GM03348 (cell line): ENCODE results near the gene UPK3A.
"Not testable (repeated sequence)": the region's sequence is repeated elsewhere in the genome, so short reads cannot be mapped to it uniquely, and the experiment has no call there.

Source experiments
- DNase-seq: peaks from one replicate; pipeline ENCODE4 v3.0.0; 2012; ENCODE audit warnings: low spot score

Gene UPK3A

DNA sequence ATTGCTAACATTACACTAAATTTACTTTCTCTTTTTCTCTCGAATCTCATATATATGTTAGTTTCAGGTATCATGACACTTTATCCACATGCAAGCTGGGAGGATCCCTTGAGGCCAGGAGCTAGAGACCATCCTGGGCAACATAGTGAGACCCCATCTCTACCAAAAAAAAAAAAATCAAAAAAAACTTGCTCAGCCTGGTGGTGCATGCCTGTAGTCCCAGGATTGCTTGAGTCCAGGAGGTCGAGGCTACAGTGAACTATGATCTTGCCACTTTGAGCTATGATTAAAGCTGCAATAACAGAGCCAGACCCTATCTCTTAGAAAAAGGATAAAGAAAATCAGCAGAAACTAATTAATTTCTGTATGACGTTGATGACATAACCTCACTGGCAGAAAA, 3.7 kb upstream of the UPK3A start:
- no peak for DNase-seq

DNA sequence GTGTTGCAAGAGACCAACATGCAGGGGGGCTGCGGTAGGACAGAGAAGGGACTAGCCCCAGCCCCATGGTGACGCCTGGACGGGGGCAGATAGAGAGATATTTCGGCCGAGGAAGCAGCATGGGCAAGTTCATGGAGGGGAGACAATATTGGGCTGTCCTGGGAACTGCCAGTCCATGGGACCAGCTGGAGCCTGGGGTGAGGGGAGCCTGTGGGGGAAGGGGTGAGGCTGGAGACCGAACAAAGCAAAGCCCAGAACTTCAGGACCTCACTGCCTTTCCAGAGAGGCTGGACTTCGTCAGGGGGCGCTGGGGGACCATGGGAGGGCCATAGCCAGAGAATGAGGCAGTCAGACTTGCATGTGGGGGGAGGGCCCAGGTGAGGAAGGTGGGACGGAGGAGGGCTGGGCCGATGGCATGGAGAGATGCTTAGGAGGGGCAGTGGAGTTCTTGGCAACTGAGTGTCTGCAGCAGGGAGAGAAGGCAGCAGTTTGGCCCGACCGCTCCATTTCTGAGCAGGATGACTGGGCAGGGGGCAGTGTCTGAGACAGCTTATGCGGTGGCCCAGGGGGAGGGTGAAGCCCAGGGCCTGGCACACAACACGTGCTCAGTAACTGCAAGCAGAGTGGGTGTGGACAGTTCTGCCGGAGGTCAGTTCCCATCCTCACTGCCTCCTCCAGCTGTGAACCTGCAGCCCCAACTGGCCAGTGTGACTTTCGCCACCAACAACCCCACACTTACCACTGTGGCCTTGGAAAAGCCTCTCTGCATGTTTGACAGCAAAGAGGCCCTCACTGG, 712 bp downstream of the UPK3A start:
- no peak for DNase-seq

DNA sequence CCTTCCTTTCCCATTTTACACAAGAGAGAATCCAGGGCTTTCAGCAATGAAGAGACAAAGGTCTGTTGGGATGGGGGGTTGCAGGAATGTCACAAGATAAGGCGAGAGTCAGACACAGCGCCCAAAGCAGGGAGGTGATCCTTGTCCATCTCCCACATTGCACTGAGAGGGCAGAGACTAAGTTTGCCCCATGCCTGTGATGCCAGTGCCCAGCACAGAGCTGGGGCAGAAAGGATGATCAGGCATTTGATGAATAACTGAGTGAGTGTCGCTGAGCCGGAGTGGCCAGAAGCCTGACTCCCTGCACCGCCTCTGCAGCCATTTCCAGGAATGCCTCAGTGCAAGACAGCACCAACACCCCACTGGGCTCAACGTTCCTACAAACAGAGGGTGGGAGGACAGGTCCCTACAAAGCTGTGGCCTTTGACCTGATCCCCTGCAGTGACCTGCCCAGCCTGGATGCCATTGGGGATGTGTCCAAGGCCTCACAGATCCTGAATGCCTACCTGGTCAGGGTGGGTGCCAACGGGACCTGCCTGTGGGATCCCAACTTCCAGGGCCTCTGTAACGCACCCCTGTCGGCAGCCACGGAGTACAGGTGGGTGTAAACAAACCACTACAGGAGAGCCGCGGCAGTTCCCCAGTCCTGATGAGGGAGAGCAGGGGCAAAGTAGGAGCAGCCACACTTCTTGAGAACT, 2.3 kb downstream of the UPK3A start:
- DNase-seq, result no peak

DNA sequence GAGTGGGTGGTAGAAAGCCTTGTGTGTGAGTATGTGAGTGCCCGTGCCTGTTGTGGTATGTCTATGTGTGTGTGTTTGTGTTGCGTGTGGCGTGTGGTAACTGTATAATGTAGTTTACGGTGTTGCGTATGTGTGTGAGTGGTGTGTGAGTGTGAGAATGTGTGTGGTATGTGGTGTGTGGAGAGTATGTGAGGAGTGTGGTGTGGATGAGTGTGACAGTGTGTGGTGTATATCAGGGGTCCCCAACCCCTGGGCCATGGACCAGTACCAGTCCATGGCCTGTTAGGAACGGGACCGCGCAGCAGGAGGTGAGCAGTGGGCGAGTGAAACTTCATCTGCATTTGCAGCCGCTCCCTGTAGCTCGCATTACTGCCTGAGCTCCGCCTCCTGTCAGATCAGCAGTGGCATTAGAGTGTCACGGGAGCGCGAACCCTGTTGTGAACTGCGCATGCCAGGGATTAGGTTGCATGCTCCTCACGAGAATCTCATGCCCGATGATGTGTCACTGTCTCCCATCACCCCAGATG, 5.7 kb downstream of the UPK3A start:
- peak; percentile 46 for DNase-seq

DNA sequence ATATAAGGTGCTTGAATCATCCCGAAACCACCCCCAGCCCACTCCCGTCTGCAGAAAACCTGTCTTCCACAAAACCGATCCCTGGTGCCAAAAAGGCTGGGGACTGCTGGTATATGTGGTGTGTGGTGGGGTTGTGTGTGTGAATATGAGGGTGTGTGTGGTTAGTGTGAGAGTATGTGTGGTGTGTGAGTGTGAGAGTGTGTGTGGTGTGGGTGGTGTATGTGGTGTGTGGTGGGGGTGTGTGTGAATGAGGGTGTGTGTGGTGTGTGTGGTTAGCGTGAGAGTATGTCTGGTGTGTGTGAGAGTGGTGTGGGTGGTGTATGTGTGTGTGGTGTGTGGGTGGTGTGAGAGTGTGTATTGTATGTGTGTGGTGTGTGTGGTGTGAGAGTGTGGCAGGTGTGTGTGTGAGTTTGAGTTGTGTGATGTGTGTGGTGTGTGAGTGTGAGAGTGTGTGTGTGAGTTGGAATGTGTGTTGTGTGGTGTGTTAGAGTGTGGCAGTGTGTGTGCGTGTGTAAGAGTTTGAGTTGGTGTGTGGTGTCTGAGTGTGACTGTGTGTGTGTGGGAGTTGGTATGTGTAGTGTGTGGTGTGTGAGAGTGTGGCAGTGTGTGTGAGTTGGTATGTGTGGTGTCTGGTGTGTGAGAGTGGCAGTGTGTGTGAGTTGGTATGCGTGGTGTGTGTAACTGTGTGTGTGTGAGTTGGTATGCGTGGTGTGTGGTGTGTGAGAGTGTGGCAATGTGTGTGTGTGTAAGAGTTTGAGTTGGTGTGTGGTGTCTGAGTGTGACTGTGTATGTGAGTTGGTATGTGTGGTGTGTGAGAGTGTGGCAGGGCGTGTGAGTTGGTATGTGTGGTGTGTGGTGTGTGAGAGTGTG, 6.5 kb downstream of the UPK3A start:
- DNase-seq, result no peak

DNA sequence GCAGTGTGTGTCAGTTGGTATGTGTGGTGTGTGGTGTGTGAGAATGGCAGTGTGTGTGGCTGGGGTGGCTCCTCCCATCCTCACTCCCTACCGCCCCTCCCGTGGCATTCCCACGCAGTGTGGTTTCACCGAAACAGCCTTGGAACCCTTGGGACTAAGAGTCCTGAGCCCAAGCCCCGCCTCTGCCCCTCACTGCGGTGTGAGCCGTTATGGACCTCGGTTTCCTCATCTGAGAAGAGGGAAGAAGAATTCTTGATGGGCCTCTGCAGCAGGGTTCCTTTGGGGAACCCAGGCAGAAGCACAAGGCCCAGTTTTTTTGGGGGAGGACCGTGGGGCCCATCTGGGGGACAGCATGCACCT, 7.2 kb downstream of the UPK3A start:
- DNase-seq, result no peak

DNA sequence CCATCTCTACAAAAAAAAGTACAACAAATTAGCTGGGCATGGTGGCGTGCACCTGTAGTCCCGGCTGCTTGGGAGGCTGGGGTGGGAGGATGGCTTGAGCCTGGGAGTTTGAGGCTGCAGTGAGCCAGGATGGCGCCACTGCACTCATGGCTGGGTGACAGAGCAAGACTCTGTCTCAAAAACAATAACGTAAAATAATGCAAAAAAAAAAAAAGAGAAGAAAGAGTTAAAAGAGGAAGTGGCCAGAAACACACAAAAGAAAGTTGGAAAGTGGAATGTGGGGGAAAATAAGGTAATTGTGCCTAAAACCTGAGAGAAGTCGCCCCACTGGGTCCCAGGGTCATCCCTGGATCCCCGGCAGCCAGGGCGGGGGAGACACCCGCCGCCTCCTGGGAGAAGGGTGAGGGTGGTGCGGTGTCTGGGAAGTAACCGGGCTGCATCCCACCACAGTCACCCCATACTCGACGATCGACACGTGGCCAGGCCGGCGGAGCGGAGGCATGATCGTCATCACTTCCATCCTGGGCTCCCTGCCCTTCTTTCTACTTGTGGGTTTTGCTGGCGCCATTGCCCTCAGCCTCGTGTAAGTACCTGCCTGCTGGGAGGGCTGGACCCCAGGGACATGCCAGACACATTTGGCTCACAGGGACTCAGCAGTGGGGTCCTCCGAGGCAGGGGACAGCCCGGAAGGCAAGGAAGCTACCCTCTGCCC, 8.1 kb downstream of the UPK3A start:
- DNase-seq, result no peak

DNA sequence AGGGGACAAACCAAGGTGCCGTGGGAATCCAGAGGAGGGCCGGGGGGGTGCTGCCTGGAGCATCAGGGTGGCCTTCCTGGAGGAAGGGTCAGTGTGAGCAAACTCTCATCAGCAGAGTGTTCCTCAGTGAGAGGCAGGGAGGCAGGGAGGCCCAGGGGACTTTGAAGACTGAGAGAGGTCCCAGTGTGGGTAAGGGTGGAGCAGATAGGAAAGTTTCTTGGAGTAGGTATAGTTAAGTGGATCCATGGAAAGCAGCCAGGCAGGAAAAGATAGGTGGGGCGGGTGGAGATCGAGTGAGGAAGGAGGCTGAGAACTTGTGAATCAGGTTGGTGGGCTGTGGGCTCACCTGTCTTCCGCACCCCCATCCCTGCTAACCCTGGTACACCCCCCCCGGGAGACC, 9.3 kb downstream of the UPK3A start:
- DNase-seq, result no peak

DNA sequence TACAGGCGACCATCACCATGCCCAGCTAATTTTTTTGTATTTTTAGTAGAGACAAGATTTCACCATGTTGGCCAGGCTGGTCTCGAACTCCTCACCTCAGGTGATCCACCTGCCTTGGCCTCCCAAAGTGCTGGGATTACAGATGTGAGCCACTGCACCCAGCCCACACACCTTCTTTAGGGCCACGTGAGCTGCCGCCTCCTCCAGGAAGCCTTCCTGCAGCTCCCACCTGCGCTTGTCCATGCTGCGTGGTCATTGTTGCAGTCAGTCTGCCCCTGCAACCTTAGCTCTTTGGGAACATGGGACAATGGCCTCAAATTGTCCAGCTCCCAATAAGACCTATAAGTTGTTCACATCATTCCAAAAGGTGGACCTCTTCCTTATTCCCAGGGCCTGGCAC, 10.3 kb downstream of the UPK3A start:
- DNase-seq, result not testable (repeated sequence)

DNA sequence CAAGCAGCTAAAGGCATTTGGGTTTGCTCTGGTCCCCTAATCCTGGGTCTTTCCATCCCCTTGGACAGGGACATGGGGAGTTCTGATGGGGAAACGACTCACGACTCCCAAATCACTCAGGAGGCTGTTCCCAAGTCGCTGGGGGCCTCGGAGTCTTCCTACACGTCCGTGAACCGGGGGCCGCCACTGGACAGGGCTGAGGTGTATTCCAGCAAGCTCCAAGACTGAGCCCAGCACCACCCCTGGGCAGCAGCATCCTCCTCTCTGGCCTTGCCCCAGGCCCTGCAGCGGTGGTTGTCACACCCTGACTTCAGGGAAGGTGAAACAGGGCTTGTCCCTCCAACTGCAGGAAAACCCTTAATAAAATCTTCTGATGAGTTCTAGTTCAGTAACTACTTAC, 10.7 kb downstream of the UPK3A start:
- DNase-seq, result no peak

DNA sequence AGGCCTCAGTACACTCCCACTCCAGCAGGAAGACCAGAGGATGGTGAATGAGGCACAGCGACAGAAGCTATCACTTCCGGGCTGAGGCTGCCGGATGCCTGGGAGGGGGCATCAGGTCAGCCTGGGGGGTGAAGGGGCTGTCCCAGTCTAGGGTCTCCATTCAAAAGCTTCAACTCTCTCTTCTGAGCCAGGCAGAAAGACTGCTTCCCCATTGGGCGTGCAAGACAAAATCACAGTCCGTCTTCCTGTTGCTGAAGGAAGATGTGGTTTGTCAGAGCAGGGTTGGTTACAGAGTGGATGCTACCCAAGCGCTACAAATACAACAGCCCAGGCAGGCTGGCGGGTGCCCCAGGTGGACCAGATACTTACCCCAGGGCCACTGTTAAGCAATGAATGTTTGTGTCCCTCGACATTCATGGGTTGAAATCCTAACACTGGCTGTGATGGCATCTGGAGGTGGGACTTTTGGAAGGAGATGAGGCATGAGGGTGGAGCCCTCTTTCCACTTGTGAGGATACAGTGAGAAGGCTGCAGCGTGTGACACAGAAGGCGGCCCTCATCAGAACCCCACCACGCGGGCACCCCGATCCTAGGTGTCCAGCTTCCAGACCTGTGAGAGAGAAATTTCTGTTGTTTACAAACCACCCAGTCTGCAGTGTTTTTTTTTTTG, 12.0 kb downstream of the UPK3A start:
- no peak for DNase-seq

DNA sequence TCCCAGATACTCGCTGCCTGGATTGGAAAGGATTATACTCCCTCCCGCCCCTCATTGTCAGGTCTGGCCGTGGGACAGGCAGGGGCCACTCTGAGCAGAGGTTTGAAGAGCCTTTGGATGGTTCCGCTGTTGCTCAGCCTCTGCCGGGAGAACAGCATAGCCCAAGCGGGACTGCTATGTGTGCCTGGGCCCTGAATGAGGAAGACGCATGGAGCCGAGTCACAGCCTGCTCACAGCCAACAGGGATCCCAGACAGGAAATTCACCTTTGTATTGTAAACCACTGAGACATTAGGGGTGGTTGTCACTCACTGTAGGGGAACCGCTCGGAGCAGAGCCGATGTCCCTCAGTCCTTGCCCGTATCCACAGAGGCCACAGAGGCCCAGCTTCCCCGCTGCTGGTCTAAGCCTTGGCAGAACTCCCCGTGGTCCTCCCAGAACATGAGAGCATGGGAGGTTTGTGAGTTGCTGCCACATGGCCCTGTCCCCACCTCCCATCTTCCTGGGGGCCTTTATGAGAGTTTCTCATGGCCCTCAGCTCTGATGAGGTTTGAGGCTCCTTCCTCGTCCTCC, 14.3 kb downstream of the UPK3A start:
- no peak for DNase-seq

DNA sequence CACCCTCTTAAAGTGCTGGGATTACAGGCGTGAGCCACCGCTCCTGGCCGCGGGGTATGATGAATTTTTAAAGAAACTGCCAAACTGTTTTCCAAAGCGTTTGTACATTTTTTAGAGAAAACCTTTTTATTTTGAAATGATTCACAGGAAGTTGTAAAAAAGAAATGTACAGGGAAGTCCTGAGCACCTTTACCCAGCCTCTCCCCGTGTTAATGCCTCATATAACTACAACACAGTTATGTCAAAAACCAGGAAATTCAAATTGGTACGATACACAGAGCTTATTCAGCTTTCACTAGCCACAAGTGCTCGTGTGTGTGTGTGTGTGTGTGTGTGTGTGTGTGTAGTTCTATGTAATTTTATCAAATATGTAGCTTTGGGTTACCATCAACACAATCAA, 18.0 kb downstream of the UPK3A start:
- DNase-seq, result no peak

DNA sequence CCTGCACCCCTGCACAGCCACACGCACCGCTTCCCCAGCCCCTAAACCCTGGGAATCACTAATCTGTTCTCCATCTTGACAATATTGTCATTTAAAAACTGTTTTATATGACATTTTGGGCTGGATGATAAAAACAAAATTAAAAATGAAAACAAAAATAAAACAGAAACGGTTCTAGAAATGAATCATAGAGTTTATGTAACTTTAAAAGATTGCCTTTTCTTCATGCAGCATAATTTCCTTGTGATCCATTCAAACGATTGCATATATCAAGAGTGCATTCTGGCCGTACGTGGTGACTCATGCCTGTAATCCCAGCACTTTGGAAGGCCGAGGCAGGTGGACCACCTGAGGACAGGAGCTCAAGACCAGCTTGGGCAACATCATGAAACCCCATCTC, 18.4 kb downstream of the UPK3A start:
- no peak for DNase-seq

DNA sequence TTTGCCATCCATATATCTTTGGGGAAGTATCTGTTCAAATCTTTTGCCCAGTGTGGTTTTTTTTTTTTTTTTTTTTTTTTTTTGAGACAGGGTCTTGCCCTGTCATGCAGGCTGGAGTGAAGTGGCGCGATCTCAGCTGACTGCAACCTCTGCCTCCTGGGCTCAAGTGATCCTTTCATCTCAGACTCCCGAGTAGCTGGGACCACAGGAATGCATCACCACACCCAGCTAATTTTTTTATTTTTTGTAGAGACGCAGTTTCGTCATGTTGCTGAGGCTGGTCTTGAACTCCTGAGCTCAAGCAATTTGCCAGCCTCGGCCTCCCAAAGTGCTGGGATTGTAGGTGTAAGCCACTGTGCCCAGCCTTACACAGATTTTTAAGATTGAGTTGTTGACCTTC, 20.2 kb downstream of the UPK3A start:
- DNase-seq, result no peak

DNA sequence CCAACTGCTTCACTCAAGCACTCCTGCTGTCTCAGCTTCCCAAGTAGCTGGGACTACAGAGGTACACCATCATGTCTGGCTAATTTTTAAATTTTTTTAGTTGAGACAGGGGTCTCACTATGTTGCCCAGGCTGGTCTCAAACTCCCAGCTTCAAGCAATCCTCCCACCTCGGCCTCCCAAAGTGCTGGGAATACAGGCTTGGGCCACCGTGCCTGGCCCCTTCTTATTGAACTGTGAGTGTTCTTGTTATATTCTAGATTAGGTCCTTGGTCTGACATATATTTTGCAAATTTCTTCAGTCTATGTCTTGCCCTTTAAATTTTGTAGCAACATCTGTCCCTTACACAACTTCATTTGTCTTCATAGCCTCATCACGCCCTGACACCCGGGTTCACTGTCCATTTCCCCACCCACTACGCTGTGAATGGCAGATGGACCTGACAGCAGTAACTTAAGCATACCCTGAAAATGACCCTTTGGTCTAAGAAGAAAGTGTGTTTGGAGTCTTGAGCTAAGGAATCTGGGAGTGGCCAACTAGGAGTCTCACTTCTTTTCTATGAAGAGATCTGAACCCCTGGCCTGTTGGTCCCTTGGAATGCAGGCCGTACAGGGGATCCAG, 20.8 kb downstream of the UPK3A start:
- no peak for DNase-seq

DNA sequence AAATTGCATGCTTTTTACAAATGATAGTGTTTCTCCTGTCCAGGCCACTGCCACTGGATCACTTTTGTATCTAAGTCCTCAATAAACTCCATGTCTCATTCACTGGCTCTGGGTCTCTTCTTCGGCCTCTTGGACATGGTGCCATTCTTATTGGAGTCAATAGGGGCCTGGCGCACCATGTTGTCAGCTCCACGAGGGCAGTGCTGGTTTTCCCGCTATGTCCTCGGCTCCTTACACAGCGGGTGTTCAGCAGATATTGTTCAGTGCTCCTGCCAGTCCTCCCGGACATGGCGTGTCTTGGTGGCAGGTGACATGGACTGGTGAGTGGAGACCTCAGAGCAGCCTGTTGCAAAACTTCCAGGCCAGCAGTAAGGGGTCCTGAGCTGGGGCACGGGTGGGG, 21.4 kb downstream of the UPK3A start:
- DNase-seq, result no peak

DNA sequence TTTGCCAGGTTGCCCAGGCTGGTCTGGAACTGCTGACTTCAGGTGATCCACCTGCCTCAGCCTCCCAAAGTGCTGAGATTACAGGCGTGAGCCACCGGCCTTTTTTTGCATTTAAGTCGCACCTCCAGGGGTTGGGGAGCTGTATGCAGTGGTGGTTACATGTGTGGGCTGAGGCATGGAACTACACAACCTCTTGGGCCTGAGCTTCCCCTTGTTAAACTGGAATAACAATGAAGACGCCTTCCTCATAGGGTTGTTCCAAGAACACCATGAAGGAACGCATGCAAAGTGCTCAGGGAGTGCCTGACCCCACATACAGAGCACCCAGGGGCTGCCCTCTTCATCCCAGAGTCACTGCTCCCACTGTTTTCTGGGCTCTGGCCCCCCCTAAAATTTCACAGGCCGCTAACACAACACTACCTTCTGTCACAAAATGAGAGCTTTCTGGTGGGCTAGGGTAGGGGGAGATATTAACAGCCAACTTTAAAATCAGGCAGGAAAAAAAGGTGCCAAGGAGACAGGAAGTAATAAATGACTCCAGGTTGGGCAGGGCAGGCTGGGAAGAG, 23.7 kb downstream of the UPK3A start:
- no peak for DNase-seq

DNA sequence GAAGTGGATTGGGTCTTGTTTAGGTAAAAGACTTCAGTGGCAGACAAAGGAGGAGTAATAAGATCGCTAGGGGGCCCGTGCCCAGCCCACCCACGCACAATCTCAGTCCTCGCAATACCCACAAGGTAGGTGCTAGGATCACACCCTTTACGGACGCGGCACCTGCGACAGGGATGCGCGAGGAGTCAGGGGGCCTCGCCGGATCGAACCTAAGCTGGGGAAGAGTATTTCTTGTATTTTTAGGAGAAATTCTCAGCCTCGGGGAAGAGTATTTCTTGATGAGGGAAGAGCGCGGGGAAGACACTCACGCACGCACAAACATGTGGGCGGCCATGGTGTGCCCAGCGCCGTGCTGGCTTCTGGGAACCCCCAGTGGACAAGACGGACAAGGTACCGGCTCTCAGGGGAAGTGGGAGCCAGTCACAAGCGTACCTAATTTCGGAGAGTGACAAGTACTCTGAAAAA, 24.2 kb downstream of the UPK3A start:
- no peak for DNase-seq
